Colonic mucosa (tissue), 4 donors: Measurements from ENCODE around the gene HBM. TPM values are rescaled to one million over a fixed set of nuclear protein-coding genes. Genes with fewer than 3 reads are reported as not detected.
"Not testable (repeated sequence)": the region's sequence is repeated elsewhere in the genome, so short reads cannot be mapped to it uniquely, and the experiment has no call there.

Experiments
- DNase-seq: peaks from one replicate; pipeline ENCODE4 v3.0.0-alpha.2; 2020
- H3K27ac ChIP-seq: fragments of 200-600 bp; one replicate; pipeline ENCODE4 v1.8.0; 2021
- H3K27me3 ChIP-seq: fragments of 200-600 bp; one replicate; pipeline ENCODE4 v1.8.0; 2021
- H3K36me3 ChIP-seq: fragments of 200-600 bp; one replicate; pipeline ENCODE4 v1.8.0; 2021
- H3K4me1 ChIP-seq: fragments of 200-600 bp; one replicate; pipeline ENCODE4 v1.8.0; 2021; ENCODE audit warnings: mild to moderate bottlenecking
- H3K4me3 ChIP-seq: fragments of 200-600 bp; one replicate; pipeline ENCODE4 v1.8.0; 2021
- H3K9ac ChIP-seq, 2 donors: one replicate each; pipeline ENCODE4 v1.7.0; 2013; ENCODE audit warnings: control low read depth in 2 of 2, low read depth in 2 of 2, low read length in 2 of 2
- H3K9me3 ChIP-seq: fragments of 200-600 bp; one replicate; pipeline ENCODE4 v1.8.0; 2021
- intact Hi-C: fragments of 100-400 bp; cut with DNase I; formaldehyde crosslinking; loops from one replicate; pipeline ENCODE4 v1.14.1; 2022
- total RNA-seq, 2 donors: library from RNA; stranded (reverse); fragmentation: NEBNext Ultra II Directional in 1 of 2; extraction: Animal tissue kit (Norgen Biotek cat#: 25700) in 1 of 2; gene quantifications; one replicate each; pipeline ENCODE4 v1.2.1, GENCODE V29; 2021
- TF ChIP-seq, protein P1 (sequence below): fragments of 200-600 bp; IDR thresholded peaks from one replicate; pipeline ENCODE4 v1.8.0; 2022; ENCODE audit warnings: antibody characterized with exemption, mild to moderate bottlenecking
- donor health status: healthy.
- donor health status: DM: no; HTN: no; CAD: no.
- donor health status: DM: no; HTN: no; CAD: no.

Gene HBM
- total RNA-seq, 2 donors from 2014 or later = not detected

DNA sequence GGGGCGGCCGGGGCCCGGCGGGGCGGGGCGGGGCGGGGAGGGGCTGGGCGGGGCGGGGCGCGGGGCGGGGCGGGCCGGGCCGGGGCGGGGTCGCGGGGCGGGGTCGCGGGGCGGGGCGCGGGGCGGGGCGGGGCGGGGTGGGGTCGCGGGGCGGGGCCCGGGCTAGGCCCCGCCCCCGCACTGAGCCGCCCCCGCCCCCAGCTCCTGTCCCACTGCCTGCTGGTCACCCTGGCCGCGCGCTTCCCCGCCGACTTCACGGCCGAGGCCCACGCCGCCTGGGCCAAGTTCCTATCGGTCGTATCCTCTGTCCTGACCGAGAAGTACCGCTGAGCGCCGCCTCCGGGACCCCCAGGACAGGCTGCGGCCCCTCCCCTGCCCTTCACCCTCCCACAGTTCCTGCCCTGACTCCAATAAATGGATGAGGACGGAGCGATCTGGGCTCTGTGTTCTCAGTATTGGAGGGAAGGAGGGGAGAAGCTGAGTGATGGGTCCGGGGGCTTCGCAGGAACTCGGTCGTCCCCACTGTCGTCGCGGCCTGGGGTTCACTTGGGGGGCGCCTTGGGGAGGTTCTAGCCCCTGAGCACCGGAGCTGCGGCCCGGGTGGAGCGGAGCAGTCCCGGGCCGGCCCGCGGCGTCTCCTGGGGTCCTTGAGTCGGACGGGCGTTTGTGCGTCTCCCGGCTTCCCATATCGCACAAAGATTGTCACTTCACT lies 795 bp upstream of the HBM start:
- Histone ChIP-seq H3K27ac (no peak overlapping the region), H3K9ac (no peak overlapping the region), H3K36me3 (no peaks in the 10 kb centered on the region), H3K4me3 (no peak overlapping the region), H3K27me3 (peaks cover 35% of the 10 kb centered on the region), H3K9me3 (no peaks in the 10 kb centered on the region), H3K4me1 (no peaks in the 10 kb centered on the region)
- intact Hi-C loops = no loop called here
- DNase-seq = no peak
- TF ChIP-seq, protein P1, sequence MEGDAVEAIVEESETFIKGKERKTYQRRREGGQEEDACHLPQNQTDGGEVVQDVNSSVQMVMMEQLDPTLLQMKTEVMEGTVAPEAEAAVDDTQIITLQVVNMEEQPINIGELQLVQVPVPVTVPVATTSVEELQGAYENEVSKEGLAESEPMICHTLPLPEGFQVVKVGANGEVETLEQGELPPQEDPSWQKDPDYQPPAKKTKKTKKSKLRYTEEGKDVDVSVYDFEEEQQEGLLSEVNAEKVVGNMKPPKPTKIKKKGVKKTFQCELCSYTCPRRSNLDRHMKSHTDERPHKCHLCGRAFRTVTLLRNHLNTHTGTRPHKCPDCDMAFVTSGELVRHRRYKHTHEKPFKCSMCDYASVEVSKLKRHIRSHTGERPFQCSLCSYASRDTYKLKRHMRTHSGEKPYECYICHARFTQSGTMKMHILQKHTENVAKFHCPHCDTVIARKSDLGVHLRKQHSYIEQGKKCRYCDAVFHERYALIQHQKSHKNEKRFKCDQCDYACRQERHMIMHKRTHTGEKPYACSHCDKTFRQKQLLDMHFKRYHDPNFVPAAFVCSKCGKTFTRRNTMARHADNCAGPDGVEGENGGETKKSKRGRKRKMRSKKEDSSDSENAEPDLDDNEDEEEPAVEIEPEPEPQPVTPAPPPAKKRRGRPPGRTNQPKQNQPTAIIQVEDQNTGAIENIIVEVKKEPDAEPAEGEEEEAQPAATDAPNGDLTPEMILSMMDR = no peak

- Histone ChIP-seq H3K4me3 (no peak overlapping the region), H3K27ac (no peak overlapping the region), H3K9ac (no peak overlapping the region), H3K9me3 (no peaks in the 10 kb centered on the region), H3K27me3 (peaks cover 40% of the 10 kb centered on the region), H3K36me3 (no peaks in the 10 kb centered on the region), H3K4me1 (no peaks in the 10 kb centered on the region)
- intact Hi-C loops = no loop called here
- DNase-seq = no peak
- TF ChIP-seq, protein P1 = no peak
These were observed 770 bp downstream of the HBM start for GRCh38 chr16:166375-167121.

DNA sequence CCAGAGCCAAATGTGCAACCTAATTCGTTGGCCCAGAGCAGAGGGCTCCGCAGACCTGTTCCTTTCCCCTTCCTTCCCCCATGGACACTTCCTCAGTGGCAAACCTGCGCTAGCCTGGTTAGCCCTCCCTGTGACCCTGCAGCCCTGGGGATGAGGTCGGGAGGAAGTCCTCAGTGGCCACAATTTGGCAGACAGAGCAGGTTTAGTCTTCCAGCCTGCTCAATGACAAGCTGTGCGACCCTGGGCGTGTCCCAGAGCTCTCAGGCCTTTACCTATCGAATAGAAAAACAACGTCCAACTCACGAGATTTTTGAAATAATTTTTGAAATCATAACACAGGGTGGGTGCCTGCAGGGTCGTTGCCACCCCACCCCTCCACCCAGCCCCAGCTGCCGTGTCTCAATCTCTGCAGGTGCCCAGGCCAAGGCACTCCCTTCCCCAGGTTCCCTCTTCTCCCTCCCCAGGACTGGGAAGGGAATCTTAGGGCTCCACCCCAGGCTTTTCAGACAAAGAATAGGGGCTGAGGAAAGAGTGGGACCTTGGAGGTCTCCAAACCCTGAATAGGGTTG lies 1.4 kb downstream of the HBM start:
- intact Hi-C loops = no loop called here
- Histone ChIP-seq H3K27me3 (peaks cover 42% of the 10 kb centered on the region), H3K9me3 (no peaks in the 10 kb centered on the region), H3K36me3 (no peaks in the 10 kb centered on the region), H3K4me3 (no peak overlapping the region), H3K27ac (no peak overlapping the region), H3K9ac (no peak overlapping the region), H3K4me1 (no peaks in the 10 kb centered on the region)
- no peak for DNase-seq
- TF ChIP-seq, protein P1 = no peak

DNA sequence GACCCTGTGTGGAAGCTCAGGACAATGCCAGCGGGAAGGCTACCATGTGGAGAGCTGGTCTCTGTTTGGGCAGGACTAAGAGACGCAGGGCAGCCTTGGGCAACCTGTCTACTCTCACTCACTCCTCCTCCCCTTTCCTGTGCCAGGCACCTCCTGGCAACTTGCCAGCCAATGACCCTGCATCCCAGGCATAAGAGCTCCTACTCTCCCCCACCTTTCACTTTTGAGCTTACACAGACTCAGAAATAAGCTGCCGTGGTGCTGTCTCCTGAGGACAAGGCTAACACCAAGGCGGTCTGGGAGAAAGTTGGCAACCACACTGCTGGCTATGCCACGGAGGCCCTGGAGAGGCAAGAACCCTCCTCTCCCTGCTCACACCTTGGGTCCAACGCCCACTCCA lies 2.6 kb downstream of the HBM start:
- Histone ChIP-seq H3K9me3 (no peaks in the 10 kb centered on the region), H3K36me3 (no peaks in the 10 kb centered on the region), H3K9ac (no peak overlapping the region), H3K27me3 (peaks cover 45% of the 10 kb centered on the region), H3K4me3 (no peak overlapping the region), H3K4me1 (no peaks in the 10 kb centered on the region), H3K27ac (no peak overlapping the region)
- intact Hi-C loops = no loop called here
- no peak for DNase-seq
- TF ChIP-seq, protein P1 = no peak

DNA sequence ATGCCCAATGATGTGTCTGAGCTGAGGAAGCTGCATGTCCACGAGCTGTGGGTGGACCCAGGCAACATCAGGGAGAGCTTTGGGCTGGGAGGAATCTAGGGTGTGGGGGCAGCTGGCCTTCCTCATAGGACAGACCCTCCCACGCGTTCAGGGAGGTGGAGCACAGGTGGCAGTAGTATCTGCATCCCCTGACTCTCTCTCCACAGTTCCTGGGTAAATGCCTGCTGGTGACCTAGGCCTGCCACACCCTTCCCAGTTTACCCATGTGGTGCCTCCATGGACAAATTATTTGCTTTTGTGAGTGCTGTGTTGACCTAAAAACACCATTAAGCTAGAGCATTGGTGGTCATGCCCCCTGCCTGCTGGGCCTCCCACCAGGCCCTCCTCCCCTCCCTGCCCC lies 3.2 kb downstream of the HBM start:
- H3K27ac ChIP-seq = no peak overlapping the region
- DNase-seq = no peak
- intact Hi-C loops = no loop called here
- no peak overlapping the region for H3K4me3 ChIP-seq
- H3K4me1 ChIP-seq = no peaks in the 10 kb centered on the region
- H3K9ac ChIP-seq = no peak overlapping the region
- TF ChIP-seq, protein P1 = no peak
- peaks cover 45% of the 10 kb centered on the region for H3K27me3 ChIP-seq
- no peaks in the 10 kb centered on the region for H3K9me3 ChIP-seq
- H3K36me3 ChIP-seq = no peaks in the 10 kb centered on the region

DNA sequence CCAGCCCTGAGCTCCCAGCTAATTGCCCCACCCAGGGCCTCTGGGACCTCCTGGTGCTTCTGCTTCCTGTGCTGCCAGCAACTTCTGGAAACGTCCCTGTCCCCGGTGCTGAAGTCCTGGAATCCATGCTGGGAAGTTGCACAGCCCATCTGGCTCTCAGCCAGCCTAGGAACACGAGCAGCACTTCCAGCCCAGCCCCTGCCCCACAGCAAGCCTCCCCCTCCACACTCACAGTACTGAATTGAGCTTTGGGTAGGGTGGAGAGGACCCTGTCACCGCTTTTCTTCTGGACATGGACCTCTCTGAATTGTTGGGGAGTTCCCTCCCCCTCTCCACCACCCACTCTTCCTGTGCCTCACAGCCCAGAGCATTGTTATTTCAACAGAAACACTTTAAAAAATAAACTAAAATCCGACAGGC lies 4.3 kb downstream of the HBM start:
- H3K4me1 ChIP-seq, H3K9ac ChIP-seq, intact Hi-C loops, H3K36me3 ChIP-seq, H3K9me3 ChIP-seq, H3K4me3 ChIP-seq, H3K27ac ChIP-seq: not testable (repeated sequence)
- peak; percentile 42 for DNase-seq
- H3K27me3 ChIP-seq = peaks cover 50% of the 10 kb centered on the region
